ENCODE measurements around the gene RILPL2.
"Not testable (repeated sequence)": the region's sequence is repeated elsewhere in the genome, so short reads cannot be mapped to it uniquely, and the experiment has no call there.

RILPL2 gene

DNA sequence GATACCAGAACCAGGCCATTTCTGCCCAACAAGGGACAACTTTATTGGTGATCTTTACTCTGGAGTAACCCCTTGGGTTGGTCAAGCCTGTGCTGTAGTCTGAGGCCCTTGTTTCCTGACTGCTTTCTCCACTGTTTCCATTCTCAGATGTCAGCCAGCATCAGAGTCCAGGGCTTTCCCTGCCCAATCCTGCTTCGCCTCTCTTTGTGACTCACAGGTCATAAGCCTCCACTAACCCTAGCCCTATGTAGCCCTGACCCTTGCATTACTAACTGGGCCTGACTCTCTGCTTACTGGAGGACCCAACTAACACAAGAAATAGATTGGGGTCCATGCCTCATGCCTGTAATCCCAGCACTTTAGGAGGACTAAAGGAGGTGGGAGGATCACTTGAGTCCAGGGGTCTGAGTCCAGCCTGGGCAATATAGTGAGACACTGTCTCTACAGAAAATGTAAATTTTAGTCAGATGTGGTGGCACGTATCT lies 12.8 kb upstream of the RILPL2 start:
- DNase-seq, result no peak

GRCh38 chr12:123446333-123446713 lies 9.8 kb upstream of the RILPL2 start:
- DNase-seq, result no peak

GRCh38 chr12:123445388-123446332 lies 9.2 kb upstream of the RILPL2 start:
- no peak for DNase-seq

GRCh38 chr12:123444092-123445026 lies 7.9 kb upstream of the RILPL2 start:
- no peak for DNase-seq

- no peak for DNase-seq
Measured at GRCh38 chr12:123442774-123443173, 6.3 kb upstream of the RILPL2 start.

GRCh38 chr12:123441523-123442164 lies 5.2 kb upstream of the RILPL2 start:
- DNase-seq, result no peak

DNA sequence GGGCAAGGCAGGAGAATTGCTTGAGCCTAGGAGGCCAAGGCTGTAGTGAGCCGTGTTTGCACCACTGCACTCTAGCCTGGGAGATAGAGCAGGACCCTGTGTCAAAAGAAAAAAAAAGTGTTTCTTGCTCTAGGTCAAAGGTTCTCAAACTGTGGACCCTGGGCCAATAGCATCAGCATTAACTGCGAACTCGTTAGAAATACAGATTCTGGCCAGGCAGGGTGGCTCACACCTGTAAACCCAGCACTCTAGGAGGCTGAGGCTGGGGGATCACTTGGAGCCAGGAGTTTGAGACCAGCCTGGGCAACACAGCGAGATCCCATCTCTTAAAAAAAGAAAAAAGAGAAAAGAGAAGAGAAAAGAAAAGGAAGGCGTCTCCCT lies 858 bp downstream of the RILPL2 start:
- DNase-seq, result no peak

DNA sequence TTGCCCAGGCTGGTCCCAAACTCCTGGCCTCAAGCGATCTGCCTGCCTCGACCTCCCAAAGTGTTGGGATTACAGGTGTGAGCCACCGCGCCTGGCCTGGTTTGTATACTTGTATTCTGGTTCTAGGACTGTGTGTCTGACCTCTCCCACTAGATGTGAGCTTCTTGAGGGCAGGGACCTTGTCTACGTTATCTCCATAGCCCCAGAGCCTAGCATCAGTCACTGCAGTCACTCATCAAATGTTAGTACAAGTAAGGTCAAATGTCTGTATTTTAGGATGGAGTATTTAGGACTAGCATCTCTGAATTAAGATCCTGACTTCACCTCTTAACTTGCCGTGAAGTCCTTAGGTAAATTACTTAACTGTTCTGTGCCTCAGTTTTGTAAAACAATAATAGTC lies 2.9 kb downstream of the RILPL2 start:
- no peak for DNase-seq

GRCh38 chr12:123431951-123432817 lies 4.3 kb downstream of the RILPL2 start:
- DNase-seq, result not testable (repeated sequence)

- not testable (repeated sequence) for DNase-seq
Measured at GRCh38 chr12:123429101-123429500, 7.4 kb downstream of the RILPL2 start.

DNA sequence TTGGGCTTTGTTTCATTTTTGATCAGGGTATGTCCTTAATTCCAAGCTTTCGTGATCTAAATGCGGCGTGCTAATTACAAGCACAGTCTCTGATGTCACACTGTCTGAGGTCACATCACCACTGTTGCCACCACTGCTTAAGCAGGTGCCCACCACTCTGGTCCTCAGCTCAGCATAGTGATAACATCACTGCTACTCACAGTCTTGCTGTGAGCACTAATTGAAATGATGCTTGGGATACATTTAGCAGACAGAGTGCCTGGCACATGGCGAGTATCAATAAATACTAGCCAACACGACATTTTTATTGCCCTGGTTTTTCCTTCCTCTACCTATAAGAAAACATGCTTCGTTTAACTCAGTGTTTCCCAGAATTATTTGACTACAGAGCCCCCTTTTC lies 7.9 kb downstream of the RILPL2 start:
- no peak for DNase-seq

DNA sequence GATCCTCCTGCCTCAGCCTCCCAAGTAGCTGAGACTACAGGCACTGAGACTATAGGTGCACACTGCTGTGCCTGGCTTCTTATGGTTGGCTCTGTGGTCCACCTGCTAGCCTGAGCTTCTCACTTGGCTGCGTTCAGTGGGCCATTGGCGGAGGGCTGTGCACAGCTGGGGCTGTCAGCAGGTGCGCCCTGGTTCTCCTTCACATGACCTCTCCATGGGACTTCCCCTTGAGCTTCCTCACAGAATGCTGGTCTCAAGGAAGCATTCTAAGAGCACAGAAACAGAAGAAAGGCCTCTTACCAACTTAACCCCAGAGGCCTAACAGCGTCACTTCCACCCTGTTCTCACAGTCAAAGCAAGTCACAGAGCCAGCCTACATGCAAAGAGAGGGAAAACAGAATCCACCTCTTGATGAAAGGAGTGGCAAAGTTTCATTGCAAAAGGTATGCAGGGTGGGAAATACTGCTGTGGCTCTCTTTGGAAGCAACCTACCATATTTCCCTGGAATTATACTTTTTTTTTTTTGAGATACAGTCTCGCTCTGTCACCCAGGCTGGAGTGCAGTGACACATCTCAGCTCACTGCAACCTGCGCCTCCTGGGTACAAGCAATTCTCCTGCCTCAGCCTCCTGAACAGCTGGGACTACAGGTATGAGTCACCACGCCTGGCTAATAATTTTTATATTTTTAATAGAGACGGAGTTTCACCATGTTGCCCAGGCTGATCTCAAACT lies 9.3 kb downstream of the RILPL2 start:
- DNase-seq, result no peak

- DNase-seq, result no peak
Measured at GRCh38 chr12:123421314-123421713, 15.2 kb downstream of the RILPL2 start.

- no peak for DNase-seq
Measured at GRCh38 chr12:123410041-123410412, 26.5 kb downstream of the RILPL2 start.

- DNase-seq, result not testable (repeated sequence)
Measured at GRCh38 chr12:123409284-123410040, 27.0 kb downstream of the RILPL2 start.

DNA sequence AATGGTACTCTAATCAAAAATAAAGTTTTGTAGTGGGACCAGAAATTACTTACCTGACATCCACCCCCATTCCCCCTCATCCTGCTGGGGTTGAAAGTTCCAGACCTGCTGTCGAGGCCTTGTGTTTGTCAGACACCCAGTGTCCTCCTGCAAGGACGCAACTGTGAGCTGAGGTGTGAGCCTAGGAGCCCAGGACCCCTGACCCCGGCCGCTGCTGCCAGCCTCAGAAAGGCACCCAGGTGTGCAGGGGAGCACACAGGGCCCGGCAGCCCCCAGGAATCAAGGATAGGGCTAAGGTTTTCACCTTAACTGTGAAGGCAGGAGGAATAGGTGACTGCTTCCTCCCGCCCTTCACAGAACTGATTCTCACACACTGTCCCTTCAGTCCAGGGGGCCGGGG lies 27.9 kb downstream of the RILPL2 start:
- not testable (repeated sequence) for DNase-seq

DNA sequence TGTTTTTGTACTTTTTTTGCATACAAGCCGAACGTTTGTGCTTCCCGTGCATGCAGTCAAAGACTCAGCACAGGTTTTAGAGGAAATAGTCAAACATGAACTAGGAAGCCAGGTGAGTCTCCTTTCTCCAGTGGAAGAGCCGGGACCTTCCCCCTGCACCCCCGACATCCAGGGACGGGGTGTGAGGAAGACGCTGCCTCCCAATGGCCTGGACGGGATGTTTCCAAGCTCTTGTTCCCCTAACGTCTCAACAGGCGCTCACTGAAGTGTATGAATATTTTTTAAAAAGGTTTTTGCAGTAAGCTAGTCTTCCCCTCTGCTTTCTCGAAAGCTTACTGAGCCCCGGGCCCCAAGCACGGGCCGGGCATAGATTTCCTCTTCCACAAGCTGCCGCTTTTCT lies 28.6 kb downstream of the RILPL2 start:
- DNase-seq, result not testable (repeated sequence)

- DNase-seq, result not testable (repeated sequence)
Measured at GRCh38 chr12:123407269-123407668, 29.2 kb downstream of the RILPL2 start.

- DNase-seq, result no peak
Measured at GRCh38 chr12:123404581-123404980, 31.9 kb downstream of the RILPL2 start.
